Heart left ventricle (tissue), 16 donors: ENCODE measurements around the gene KDM1B. TPM values are rescaled to one million over a fixed set of nuclear protein-coding genes. Genes with fewer than 3 reads are reported as not detected.
"Not testable (repeated sequence)": the region's sequence is repeated elsewhere in the genome, so short reads cannot be mapped to it uniquely, and the experiment has no call there.

Source experiments
- ATAC-seq, 4 donors: fragments of 200-7000 bp; cut with Tn5 transposase; one replicate each; pipeline ENCODE4 v1.9.1; 2020 to 2022; ENCODE audit warnings: moderate library complexity in 4 of 4, mild to moderate bottlenecking in 3 of 4, moderate number of reproducible peaks in 1 of 4
- DNase-seq, 5 donors: peaks; one replicate each; pipeline ENCODE4 v3.0.0-alpha.2; 2020
- H3K27ac ChIP-seq, 12 donors: fragments of 200-600 bp; sonication (generic) in 4 of 12; one replicate each; pipeline versions ENCODE4 v1.5.0 to v1.8.0; 2016 to 2022; ENCODE audit warnings: mild to moderate bottlenecking in 2 of 12
- H3K27me3 ChIP-seq, 9 donors: fragments of 200-600 bp; sonication (generic) in 2 of 9; one replicate each; pipeline versions ENCODE4 v1.5.1 to v1.8.0; 2016 to 2022; ENCODE audit warnings: mild to moderate bottlenecking in 3 of 9
- H3K36me3 ChIP-seq, 9 donors: fragments of 200-600 bp; sonication (generic) in 2 of 9; one replicate each; pipeline versions ENCODE4 v1.5.0 to v1.8.0; 2018 to 2022; ENCODE audit warnings: mild to moderate bottlenecking in 2 of 9
- H3K4me1 ChIP-seq, 12 donors: fragments of 200-600 bp; sonication (generic) in 4 of 12; one replicate each; pipeline versions ENCODE4 v1.5.0 to v1.8.0; 2016 to 2022; ENCODE audit warnings: mild to moderate bottlenecking in 3 of 12
- H3K4me3 ChIP-seq, 12 donors: fragments of 200-600 bp; sonication (generic) in 4 of 12; one replicate each; pipeline versions ENCODE4 v1.5.0 to v1.8.0; 2017 to 2022; ENCODE audit warnings: mild to moderate bottlenecking in 9 of 12, moderate library complexity in 4 of 12
- H3K9me3 ChIP-seq, 12 donors: fragments of 200-600 bp; sonication (generic) in 4 of 12; one replicate each; pipeline versions ENCODE4 v1.5.0 to v1.8.0; 2016 to 2022; ENCODE audit warnings: mild to moderate bottlenecking in 1 of 12
- POLR2A ChIP-seq, 2 donors: fragments of 450-650 bp; IDR thresholded peaks; one replicate each; pipeline ENCODE4 v1.6.1; 2017; ENCODE audit warnings: antibody characterized with exemption in 2 of 2, mild to moderate bottlenecking in 2 of 2, moderate library complexity in 2 of 2
- WGBS, 4 donors: extraction: QIAGEN DNeasy Blood & Tissue Kit in 2 of 4; methylation state at CpG; one replicate each; pipeline versions ENCODE4 v1.1.5 to v1.1.7; 2013 to 2018; 5-methylcytosine and 5-hydroxymethylcytosine counted together
- intact Hi-C, 10 donors: fragments of 100-400 bp; cut with DNase I; formaldehyde crosslinking; loops; one replicate each; pipeline versions ENCODE4 v1.11.1 to v1.14.2; 2022
- polyA plus RNA-seq, 2 donors: library from polyadenylated mRNA; stranded (reverse); fragments of 200-250 nt; gene quantifications; one replicate each; pipeline ENCODE4 v1.2.3, GENCODE V29; 2013
- total RNA-seq, 9 donors: library from RNA; depleted of rRNA in 2 of 9; stranded (reverse); fragments of >200 nt in 2 of 9; fragmentation: NEBNext Ultra II Directional in 3 of 9; extraction: Animal tissue kit (Norgen Biotek cat#: 25700) in 3 of 9; gene quantifications; one replicate each; pipeline versions ENCODE4 v1.1.0 to v1.2.4, GENCODE V29; 2016 to 2023
- TF ChIP-seq, protein P1 (sequence below), 12 donors: fragments of 200-600 bp; sonication (generic) in 4 of 12; IDR thresholded peaks; one replicate each; pipeline versions ENCODE4 v1.5.0 to v1.8.0; 2018 to 2022; ENCODE audit warnings: antibody characterized with exemption in 12 of 12, mild to moderate bottlenecking in 5 of 12
- donor health status: ischemic (EF 13 %, LVEDD 7.1; RV severe dilation, severe dysfunction).
- donor health status: healthy with polysubstance abuse.
- donor health status: DM: no; HTN: yes; CAD: no.
- donor health status: DM: no; HTN: no; CAD: no.
- donor health status: ischemic (EF 25% LVEDD 6.9; RV normal size, moderate dysfunction).
- donor health status: ischemic (EF 25% LVEDD 5.7; RV mildly dilated, moderate dysfunction).
- donor health status: healthy.
- donor health status: DM: yes; HTN: yes; CAD: no.
- donor health status: ischemic (EF 35%, LVEDD 5.7; RV mildly dilated, moderate dysfunction).
- donor health status: nonischemic (EF 11% LVEDD 7.7; RV severe dilation, severe dysfunction).
- donor health status: DM: yes; HTN: yes; CAD: no.
- donor health status: PGD.
- donor health status: ischemic (EF 29% LVEDD 5.4; RV normal size, mild dysfunction).
- donor health status: nonischemic (EF 23%, LVEDD 6.1; RV moderate dilation, normal function).

Gene KDM1B
- total and polyA plus RNA-seq, 11 donors: 2.1 to 21.8 (median 13.6) TPM

DNA sequence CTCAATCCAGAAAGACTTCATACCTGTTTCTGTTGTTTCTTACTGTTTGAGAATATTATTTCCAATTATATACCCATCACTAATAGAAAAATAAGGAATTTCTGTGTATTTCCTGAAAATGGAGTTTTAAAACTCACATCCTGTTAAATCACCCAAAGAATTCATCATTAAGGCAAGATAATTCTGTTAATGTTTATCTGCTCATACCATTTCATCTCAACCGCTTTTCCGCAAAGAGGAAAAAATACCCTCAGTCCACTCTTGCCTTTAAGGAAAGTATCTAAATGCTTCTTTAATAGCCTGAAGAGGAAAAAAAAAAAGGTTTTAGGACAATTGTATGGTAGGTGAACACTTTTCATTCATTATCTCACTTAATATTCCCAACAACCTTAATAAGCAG is 7.6 kb upstream of the KDM1B start:
- H3K9me3 ChIP-seq: no peaks in the 10 kb centered on the region

DNA sequence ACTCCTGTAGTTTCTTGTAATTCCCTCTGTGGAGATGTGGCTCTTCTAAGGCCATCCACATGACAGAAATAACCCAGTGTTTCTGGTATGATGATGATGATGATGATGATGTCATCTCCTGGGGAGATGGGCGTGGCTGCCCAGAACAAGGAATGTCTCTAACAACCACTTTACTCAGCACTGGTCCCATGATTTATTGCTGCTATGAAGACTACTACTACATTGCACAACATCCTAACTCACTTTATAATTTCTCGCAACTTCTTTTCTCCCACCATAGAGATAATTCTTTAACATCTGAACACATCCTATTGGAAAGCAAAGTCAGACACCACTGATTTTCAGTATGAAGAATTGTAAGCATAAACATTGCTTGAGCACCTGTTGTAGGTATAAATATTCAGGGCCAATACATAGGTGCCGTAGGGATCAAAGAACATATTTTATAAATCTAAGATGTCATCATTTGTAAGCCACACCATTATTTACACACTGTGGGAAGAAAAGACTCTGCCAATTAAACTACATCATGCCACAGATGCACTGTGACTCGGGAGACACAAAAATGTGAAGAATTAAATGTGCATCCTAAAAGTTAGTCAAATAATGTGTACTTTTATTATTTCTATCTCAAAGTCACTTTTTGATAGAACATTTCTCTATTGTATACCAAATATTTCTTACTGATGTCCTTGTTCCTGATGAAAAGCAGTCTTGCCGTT is 6.8 kb upstream of the KDM1B start:
- Histone ChIP-seq H3K9me3 (no peaks in the 10 kb centered on the region), H3K4me3 (no peak overlapping the region), H3K27ac (no peak overlapping the region), H3K36me3 (peaks cover 0 to 55% (median 43%) of the 10 kb centered on the region in 9 donors), H3K27me3 (no peaks in the 10 kb centered on the region), H3K4me1 (peaks cover 0 to 17% (median under 1%) of the 10 kb centered on the region in 12 donors)
- ATAC-seq (no peak), DNase-seq (no peak)
- 94 to 96% (median 95%) methylated on average over 5 of the region's 5 CpGs for WGBS, 4 donors
- intact Hi-C loops: no loop called here
- TF ChIP-seq, protein P1, sequence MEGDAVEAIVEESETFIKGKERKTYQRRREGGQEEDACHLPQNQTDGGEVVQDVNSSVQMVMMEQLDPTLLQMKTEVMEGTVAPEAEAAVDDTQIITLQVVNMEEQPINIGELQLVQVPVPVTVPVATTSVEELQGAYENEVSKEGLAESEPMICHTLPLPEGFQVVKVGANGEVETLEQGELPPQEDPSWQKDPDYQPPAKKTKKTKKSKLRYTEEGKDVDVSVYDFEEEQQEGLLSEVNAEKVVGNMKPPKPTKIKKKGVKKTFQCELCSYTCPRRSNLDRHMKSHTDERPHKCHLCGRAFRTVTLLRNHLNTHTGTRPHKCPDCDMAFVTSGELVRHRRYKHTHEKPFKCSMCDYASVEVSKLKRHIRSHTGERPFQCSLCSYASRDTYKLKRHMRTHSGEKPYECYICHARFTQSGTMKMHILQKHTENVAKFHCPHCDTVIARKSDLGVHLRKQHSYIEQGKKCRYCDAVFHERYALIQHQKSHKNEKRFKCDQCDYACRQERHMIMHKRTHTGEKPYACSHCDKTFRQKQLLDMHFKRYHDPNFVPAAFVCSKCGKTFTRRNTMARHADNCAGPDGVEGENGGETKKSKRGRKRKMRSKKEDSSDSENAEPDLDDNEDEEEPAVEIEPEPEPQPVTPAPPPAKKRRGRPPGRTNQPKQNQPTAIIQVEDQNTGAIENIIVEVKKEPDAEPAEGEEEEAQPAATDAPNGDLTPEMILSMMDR (IDR thresholded peaks at IDR 0.05): no peak
- no peak for TF ChIP-seq POLR2A (IDR thresholded peaks at IDR 0.05)

More for the DNA sequence above, 7.6 kb upstream of the KDM1B start:
- no peak for DNase-seq
- peaks cover 0 to 8% (median 0%) of the 10 kb centered on the region in 12 donors for H3K4me1 ChIP-seq
- 96 to 99% (median 98%) methylated on average over 2 of the region's 2 CpGs for WGBS, 4 donors
- intact Hi-C loops: no loop called here
- ATAC-seq: no peak
- H3K36me3 ChIP-seq: peaks cover 0 to 64% (median 51%) of the 10 kb centered on the region in 9 donors
- no peak overlapping the region for H3K4me3 ChIP-seq
- no peak for TF ChIP-seq POLR2A (IDR thresholded peaks at IDR 0.05)
- TF ChIP-seq, protein P1 (IDR thresholded peaks at IDR 0.05): no peak
- H3K27me3 ChIP-seq: no peaks in the 10 kb centered on the region
- H3K27ac ChIP-seq: no peak overlapping the region

- 96 to 99% (median 98%) methylated on average over 3 of the region's 3 CpGs for WGBS, 4 donors
- H3K27ac ChIP-seq, ATAC-seq, H3K4me3 ChIP-seq, H3K27me3 ChIP-seq, DNase-seq, H3K9me3 ChIP-seq: not testable (repeated sequence)
- Histone ChIP-seq H3K36me3 (peaks cover 0 to 29% (median 19%) of the 10 kb centered on the region in 9 donors), H3K4me1 (peaks cover 0 to 30% (median 13%) of the 10 kb centered on the region in 12 donors)
- intact Hi-C loops: loop anchor here in 2 of 10 donors (5.0 kb wide), 1 partner anchor 111 kb away; the partner anchor contains the start of gene DEK (in 2 of the 2)
Observed at GRCh38 chr6:18151391-18151790, 3.8 kb upstream of the KDM1B start.

DNA sequence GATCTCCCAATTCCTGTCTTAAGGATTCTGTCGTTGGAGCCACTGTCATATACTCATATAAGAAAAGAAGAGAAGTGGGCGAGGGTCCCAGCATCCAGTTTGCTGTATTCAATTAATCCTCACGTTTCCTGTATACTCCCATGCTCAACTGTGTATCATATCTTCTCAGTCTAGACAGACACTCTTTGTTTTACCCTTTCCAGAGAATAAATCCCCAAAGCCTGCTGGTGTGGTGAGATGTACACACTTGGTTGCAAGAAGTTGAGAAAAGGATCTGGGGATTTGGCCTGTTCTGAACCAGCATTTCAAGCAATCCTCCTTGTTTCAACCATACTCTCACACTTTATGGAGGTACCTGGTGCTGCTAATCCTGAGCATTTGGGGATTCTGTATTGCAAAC is 3.4 kb upstream of the KDM1B start:
- WGBS, 4 donors: 74 to 81% (median 76%) methylated on average over 3 of the region's 3 CpGs
- Histone ChIP-seq H3K4me1 (peaks cover 0 to 32% (median 14%) of the 10 kb centered on the region in 12 donors), H3K9me3 (no peaks in the 10 kb centered on the region), H3K4me3 (no peak overlapping the region), H3K27me3 (no peaks in the 10 kb centered on the region), H3K27ac (no peak overlapping the region), H3K36me3 (peaks cover 0 to 25% (median 17%) of the 10 kb centered on the region in 9 donors)
- ATAC-seq: no peak
- intact Hi-C loops: loop anchor here in 2 of 10 donors (5.0 kb wide), 1 partner anchor 110 kb away; the partner anchor contains the start of gene DEK (in 2 of the 2)
- no peak for DNase-seq
- TF ChIP-seq POLR2A (IDR thresholded peaks at IDR 0.05): no peak
- TF ChIP-seq, protein P1 (IDR thresholded peaks at IDR 0.05): no peak
